22Rv1 (cell line): Measurements from ENCODE around the gene ZNF710.
A peak's percentile ranks its signal among the peaks of the same experiment; 100 is the strongest.

ENCODE experiments used
- H3K27ac ChIP-seq: fragments of 450-650 bp; 2 replicates; pipeline ENCODE4 v1.5.1; 2017
- CTCF ChIP-seq: fragments of 450-650 bp; IDR thresholded peaks from 2 replicates; pipeline ENCODE4 v1.5.1; 2017; ENCODE audit warnings: mild to moderate bottlenecking
- ZFX ChIP-seq: fragments of 450-650 bp; IDR thresholded peaks from 2 replicates; pipeline ENCODE4 v1.6.1; 2017; ENCODE audit warnings: antibody characterized with exemption, borderline replicate concordance

Gene ZNF710

GRCh38 chr15:89998923-89999675 lies 2.0 kb upstream of the ZNF710 start:
- H3K27ac ChIP-seq = peak overlapping the region; percentile 50
- TF ChIP-seq CTCF (no peak), ZFX (no peak)

- peak overlapping the region; percentile 50 for H3K27ac ChIP-seq
- TF ChIP-seq CTCF (no peak), ZFX (no peak)
These were observed 1.4 kb upstream of the ZNF710 start for GRCh38 chr15:89999676-90000185.

- TF ChIP-seq ZFX (no peak), CTCF (no peak)
- peak overlapping the region; percentile 69 for H3K27ac ChIP-seq
These were observed 730 bp upstream of the ZNF710 start for GRCh38 chr15:90000186-90001001.

GRCh38 chr15:90001683-90002427 lies 731 bp downstream of the ZNF710 start:
- TF ChIP-seq ZFX (no peak), CTCF (no peak)
- H3K27ac ChIP-seq = peak overlapping the region; percentile 69

- peak overlapping the region; percentile 69 for H3K27ac ChIP-seq
- TF ChIP-seq CTCF (no peak), ZFX (no peak)
These were observed 1.3 kb downstream of the ZNF710 start for GRCh38 chr15:90002428-90002844.

- no peak overlapping the region for H3K27ac ChIP-seq
These were observed 2.6 kb downstream of the ZNF710 start for GRCh38 chr15:90003736-90004135.

More at GRCh38 chr15:90003736-90004135, 2.6 kb downstream of the ZNF710 start:
- no peak for TF ChIP-seq ZFX
- no peak for TF ChIP-seq CTCF
